HG03457 (cell line): ENCODE results near the gene SHROOM3.

Experiments
- ATAC-seq: cut with Tn5 transposase; IDR thresholded peaks from one replicate; pipeline ENCODE4 v1.9.1; 2021; ENCODE audit warnings: moderate number of reproducible peaks; ENCODE audit not compliant: unreplicated experiment

SHROOM3 gene

DNA sequence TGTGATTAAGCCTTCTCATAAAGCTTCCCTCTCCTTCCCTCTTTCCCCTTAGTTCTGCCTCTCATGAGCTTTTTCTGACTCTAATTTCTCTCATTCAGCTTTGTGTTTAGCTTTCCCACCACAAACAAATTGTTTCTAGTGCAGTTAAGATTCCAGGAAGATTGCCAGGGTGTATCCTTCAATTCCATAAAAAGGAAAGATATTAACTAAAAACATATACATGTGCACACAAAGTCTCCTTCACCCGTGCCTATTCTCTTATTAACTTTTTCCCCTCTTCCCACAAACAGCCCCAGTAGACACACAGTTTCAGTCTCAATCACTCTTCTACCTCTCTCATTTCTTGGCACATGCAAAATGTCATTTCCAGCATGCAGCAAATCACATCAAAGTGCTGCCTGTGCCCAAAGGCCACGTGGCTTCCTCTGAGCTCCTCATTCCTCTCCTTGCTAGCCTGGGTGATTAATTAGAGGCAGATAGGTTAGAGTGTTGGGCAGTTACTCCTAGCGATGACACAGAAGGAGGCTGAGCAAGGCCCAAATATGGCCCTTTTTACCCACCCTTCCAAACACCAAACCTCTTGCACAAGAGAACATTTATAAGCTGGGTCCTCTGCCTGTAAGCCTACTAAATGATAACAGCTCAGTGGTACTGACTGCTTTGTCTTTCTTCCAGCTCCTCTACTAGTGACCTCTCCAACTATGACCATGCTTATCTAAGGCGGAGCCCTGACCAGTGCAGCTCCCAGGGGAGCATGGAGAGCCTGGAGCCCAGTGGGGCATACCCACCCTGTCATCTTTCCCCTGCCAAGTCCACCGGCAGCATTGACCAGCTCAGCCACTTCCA is 303.3 kb downstream of the SHROOM3 start:
- no peak for ATAC-seq

DNA sequence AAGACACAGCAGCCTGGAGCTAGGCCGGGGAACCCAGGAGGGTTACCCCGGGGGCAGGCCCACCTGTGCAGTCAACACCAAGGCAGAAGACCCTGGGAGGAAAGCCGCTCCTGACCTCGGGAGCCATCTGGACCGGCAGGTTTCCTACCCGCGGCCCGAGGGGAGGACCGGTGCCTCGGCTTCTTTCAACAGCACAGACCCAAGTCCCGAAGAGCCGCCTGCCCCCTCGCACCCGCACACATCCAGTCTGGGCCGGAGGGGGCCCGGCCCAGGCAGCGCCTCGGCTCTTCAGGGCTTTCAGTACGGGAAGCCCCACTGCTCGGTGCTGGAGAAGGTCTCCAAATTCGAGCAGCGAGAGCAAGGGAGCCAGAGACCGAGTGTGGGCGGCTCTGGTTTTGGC is 305.2 kb downstream of the SHROOM3 start:
- ATAC-seq, result no peak

DNA sequence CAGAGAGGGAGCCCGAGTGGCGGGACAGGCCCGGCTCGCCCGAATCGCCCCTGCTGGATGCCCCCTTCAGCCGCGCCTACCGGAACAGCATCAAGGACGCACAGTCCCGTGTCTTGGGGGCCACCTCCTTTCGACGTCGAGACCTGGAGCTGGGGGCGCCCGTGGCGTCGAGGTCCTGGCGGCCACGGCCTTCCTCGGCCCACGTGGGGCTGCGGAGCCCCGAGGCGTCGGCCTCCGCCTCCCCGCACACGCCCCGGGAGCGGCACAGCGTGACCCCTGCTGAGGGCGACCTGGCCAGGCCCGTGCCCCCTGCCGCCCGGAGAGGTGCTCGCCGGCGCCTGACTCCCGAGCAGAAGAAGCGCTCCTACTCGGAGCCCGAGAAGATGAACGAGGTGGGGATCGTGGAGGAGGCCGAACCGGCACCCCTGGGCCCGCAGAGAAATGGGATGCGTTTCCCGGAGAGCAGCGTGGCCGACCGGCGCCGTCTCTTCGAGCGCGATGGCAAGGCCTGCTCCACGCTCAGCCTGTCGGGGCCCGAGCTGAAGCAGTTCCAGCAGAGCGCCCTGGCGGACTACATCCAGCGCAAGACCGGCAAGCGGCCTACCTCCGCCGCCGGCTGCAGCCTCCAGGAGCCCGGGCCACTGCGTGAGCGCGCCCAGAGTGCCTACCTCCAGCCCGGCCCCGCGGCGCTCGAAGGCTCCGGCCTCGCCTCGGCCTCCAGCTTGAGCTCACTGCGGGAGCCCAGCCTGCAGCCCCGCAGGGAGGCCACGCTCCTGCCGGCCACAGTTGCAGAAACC is 306.0 kb downstream of the SHROOM3 start:
- ATAC-seq, result no peak

DNA sequence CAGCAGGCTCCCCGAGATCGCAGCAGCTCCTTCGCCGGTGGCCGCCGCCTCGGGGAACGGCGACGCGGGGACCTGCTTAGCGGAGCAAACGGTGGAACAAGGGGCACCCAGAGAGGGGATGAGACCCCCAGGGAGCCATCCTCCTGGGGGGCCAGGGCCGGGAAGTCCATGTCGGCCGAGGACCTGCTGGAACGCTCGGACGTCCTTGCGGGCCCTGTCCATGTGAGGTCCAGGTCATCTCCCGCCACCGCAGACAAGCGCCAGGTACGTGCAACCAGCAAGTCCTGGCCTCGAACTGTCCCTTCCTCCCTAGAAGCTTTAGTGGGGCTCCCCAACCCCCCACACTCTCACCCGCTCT is 306.6 kb downstream of the SHROOM3 start:
- no peak for ATAC-seq

DNA sequence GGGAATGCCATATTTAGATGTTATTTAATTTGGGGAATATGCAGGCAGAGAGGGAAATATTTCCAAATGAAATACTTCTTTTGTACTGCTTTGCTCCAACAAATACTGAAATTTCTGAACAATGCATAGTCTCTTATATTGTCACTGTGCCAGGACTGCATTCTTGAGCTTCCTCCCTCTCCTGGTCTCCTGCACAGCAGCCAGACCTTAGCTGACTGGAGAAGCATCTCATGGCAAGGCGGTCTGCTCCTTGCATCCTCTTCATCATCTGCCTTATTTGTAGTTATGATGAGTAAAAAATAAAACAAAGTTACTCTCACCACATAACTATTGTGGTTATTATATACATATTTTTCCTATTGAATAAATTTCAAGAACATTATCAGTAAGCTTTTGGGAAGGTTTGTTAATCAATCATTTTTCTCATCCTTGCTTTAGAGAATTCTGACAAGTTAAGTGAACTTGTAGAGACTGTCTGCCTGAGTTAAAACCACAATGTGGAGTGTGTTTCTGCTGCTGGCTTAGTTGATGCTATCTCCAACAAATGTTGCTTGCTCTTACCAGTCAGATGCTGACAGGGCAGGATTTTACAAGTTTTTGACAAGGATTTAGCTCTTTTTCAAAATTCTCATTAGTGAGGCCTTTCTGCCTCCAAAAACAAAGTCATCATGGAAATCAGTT is 309.4 kb downstream of the SHROOM3 start:
- no peak for ATAC-seq

DNA sequence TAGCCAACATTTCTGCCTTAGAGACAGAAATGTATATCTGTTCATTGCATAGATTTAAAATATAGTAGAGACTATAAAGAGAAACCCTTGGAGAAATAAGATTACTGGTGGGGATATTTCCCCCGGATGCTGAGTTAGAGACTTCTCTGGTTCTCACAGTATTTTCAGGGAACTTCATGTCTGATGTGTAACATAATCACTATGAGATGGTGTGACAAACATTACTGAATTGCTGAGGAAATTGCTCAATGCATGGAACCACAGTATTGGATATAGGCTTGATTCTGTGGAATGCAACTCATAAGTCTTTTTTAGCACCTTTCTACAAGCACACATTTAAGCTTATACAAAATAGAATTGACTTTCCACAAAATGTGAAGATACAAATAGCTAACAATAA is 310.2 kb downstream of the SHROOM3 start:
- ATAC-seq, result no peak

DNA sequence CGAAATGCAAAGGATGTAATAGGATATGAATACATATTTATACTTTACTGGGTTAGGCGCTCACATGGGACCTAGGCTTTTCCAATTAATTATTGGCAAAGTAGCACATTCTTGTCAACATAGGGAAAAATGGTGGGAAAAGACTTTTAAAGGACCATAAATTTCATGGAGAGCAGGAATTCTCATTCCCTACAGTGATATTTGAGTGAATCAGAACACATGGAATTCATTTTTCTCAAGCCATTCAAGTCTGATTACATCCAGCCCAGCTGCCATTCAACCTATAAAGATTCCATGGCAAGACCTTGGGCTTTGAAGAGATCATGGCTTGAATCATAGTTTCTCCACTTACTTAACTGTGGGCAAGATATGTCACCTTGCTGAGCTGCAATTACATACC is 312.5 kb downstream of the SHROOM3 start:
- ATAC-seq, result no peak

DNA sequence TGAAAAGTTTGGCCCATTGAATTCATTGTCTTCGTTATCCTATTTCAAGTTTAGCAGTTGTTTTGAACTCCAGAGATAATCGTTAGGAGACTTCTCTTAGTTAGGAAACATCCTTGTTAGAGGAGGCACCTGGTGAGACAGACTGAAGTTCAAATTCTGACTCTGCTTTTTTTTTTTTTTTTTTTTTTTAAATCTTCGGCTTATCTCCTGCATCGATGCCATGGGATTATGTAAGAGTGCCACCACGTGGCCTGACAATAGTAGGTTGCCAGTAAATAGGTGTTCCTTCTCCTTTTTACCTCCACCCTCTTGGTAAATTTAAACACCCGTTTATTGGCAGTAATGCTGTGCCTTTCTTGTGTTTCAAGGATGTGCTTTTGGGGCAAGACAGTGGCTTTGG is 313.6 kb downstream of the SHROOM3 start:
- no peak for ATAC-seq

DNA sequence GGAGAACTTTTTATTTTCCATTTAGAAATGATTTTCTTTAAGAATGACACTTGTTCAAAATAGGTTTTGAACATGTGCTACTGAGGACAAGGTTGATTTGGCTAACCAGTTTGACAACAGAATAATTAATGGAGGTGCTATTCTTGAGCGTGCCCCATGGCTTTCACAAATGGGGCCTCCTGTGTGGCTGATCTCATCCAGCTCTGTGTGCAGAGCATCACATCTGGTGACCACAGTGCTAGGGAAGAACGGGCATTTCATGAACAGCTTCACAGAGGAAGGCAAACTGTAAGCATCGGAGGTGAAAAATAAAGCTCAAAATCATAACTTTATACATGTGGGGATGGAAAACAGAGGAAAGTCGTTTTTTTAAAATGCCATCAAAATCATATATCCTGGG is 314.3 kb downstream of the SHROOM3 start:
- no peak for ATAC-seq

DNA sequence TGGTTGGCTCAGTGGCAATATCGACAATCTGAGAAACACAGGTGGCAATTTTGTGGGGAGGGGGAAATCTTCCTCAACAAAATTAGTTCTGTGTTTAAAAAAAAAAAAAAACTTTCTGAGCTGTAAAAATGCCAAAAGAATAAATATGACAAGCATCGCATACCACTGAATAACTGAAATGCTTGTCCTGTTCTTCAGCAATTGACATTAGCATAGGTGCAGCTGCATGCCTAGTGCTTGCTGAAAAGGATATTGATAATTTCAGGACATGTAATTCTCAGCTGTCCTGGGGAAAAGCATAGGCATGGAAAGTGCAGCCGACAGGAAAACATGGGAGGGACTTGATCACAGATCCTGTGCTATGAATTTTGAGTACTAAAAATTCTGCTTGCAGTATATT is 315.7 kb downstream of the SHROOM3 start:
- no peak for ATAC-seq

DNA sequence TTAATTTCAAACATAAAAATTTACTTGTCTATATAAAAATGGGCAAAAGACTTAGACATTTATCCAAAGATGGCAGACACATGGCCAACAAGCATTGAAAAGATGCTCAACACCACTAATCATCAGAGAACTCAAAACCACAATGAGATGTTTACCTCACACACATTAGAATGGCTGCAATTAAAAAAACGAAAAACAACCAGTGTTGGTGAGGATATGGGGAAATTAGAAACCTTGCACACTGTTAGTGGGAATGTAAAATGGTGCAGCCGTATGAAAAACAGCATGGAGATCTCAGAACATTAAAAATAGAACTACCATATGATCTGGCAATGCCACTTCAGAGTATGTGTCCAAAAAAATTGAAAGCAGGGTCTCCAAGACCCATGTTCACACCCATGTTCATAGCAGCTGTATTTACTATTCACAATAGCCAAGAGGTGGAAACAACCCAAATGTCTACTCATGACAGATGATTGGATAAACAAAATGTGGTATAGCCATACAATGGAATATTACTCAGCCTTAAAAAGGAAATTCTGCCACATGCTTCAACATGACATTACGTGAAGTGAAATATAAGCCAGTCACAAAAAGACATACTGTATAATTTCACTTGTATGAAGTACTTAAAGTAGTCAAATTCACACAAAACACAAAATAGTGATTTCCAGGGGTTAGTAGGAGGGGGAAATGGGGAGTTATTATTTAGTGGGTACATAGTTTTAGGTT is 316.7 kb downstream of the SHROOM3 start:
- no peak for ATAC-seq

DNA sequence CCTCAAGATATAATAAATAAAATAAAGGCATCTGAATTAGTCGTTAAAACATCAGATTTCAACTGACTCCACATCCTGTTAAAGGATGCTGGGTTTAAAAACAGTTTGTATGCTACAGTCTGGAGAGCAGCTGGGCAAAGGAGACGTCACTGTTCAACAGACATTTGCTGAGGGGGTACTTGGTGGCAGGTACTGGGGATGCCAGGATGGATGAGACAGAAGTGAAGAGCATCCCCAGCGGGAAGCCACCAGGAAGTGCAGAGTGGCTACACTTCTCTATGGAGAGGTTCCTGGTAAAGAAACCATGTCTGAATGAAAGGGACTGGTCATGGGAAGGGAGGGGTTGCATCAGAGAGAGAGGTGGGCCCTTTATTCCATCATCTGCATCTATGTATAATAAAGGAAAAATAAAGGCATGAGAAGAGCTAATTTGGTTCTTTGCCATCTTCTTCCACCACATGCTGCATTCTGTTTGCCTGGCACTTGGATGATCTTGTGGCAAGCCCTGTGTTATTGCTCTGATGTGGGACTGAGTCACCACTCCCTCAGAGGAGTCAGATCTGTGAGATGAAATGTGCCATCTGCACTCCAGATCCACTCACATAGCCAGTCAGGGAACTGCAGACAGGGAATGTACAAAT is 318.0 kb downstream of the SHROOM3 start:
- ATAC-seq, result no peak

DNA sequence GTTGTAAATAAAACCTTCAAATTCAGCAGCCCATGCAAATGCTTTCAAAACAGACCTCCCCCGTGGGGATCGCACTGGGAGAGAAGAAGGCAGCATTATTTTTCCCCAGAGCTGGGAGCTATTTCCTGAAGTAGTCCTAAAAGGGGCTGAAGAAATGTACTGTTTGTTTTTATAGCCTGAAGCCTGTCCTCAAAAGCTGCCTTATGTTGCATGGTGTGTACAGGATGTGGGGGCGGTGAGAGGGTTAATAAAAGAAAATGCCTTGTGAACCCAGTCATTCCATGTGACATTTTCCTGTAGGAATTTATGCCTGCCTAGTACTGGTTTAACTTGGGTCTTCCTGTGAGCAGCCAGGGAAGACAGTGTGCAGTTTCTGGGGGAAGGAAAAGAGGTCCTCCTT is 318.8 kb downstream of the SHROOM3 start:
- no peak for ATAC-seq

DNA sequence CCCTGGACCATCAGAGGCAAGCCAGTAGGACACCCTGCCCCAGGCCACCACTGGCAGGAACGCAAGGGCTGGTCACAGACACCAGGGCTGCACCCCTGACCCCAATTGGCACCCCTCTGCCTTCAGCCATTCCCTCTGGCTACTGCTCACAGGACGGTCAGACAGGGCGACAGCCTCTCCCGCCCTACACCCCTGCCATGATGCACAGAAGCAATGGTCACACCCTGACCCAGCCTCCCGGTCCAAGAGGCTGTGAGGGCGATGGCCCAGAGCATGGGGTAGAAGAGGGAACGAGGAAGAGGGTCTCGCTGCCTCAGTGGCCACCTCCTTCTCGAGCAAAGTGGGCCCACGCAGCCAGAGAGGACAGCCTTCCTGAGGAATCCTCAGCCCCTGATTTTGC is 319.4 kb downstream of the SHROOM3 start:
- no peak for ATAC-seq

DNA sequence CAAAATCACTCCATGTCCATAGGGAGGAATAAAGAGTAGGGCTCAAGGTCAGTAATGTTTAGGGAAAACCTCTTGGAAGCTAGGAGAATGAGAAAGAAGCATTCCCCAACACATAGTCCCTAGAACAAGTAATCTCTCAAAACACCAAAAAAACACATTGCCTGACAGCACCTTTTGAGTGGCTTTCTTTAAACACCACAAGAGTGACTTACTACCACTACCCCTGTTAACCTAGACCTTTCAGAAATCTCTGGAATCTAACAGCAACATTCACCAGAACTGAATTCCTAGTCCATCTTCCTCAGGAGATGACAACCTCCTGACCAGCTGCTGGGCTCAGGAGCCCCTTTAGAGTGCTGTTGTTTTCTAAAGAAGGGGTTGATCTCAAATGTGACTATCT is 320.7 kb downstream of the SHROOM3 start:
- ATAC-seq, result no peak

DNA sequence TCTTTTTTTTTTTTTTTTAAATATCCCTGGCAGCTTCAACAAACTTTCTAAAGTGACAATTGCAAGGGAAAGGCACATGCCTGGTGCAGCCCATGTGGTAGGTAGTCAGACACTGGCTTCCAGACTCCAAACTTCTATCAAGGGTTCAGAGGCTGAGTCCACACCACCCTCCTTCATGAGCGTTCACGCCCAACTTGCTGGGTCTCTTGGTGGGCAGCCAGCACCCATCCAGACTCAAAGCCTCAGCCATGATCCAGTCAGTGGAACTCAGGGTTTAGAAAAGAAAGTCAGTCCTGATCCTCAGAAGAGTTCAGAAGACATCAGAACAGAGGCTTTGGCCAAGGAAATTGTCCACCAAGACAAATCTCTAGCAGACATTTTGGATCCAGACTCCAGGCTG is 321.4 kb downstream of the SHROOM3 start:
- ATAC-seq, result no peak

DNA sequence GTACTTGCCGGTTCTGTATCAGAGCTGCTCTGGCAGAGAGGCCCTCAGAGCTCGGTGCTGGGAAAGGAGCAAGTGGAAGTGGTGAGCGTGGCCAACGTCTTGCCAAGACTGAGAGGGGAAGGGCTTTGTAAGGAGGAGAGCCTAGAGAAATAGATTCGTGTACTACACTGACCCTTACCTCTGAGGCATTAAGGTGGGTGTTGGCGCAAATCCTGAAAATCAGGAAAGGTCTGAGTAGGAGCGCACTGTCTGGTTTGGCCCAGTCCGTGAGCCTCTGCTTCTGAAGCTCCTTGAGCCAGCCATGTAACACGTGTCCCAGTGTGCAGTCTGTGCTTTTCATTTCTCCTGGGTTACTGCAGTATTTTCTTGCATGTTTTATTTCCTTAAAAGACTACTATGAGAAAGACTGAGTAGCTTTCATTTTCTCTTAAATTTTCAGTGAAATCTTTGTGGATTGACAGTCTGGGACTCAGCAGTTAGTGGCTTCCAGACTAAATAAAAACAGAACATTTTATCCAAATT is 322.4 kb downstream of the SHROOM3 start:
- ATAC-seq, result no peak

DNA sequence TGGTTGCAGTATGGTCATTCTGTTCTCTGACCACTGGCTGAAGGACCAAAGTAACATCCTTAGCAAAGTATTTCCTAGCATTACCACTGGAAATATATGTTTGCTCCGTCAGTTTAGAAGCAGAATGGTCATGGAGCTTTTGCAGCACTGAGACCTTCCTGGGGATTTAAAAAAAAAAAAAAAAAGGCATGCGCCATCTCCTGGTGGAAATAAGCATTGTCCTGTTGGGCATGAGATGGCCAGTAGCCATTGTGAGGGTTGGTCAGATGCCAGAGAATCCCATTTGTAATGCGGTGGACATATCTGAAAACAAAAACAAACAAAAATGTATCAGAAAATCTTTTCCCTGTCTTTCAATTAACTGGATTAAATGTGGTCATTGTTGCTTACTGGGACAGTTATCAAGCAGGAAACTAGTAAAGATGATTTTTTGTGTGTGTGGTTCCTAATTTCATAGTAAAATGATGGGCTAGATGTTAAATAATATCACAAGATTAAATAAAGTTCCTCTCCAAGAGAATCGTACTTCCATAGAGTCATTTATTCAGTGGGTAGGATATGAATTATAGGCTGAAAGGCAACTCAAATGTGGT is 323.4 kb downstream of the SHROOM3 start:
- no peak for ATAC-seq

DNA sequence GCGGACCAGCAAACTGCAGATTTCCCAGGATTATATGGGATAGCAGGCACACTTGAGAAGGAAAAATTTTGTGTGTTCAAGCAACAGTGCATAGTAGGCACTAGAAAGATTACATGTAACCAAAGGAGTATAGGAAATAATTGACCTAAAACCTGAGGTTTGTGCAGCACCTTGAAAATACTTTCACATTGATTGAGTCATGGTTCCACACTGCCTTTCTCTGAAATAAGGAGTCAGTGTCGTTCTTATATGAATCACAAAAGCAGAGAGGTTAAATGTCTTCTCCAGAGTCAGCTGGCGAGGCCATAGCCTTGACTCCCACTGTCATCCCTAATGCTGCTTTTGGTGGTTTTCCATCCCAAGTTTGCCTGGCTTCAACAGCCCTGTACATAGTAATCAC is 324.0 kb downstream of the SHROOM3 start:
- no peak for ATAC-seq

DNA sequence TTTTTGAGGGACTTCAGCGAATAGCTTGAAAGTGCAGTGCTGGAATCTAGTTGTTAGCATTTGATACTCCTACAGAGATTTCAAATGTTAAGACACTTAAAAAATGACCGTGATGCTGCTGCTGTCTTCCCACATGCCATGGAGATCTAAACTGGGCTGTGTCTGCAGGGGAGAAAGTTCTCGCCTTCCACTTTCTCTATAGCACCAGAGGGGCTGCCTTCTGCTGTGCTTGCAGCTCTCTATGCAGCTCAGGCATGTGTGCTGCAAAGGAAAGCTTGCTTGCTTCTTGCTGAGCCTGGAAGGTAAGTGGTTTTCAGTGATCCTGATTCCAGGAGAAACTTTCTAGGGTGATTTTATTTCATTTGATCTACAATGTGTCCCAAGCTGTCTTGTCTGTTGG is 325.2 kb downstream of the SHROOM3 start:
- ATAC-seq, result no peak
